ENCODE data around the gene MMP24.
"Not testable (repeated sequence)": the region's sequence is repeated elsewhere in the genome, so short reads cannot be mapped to it uniquely, and the experiment has no call there.

DNA sequence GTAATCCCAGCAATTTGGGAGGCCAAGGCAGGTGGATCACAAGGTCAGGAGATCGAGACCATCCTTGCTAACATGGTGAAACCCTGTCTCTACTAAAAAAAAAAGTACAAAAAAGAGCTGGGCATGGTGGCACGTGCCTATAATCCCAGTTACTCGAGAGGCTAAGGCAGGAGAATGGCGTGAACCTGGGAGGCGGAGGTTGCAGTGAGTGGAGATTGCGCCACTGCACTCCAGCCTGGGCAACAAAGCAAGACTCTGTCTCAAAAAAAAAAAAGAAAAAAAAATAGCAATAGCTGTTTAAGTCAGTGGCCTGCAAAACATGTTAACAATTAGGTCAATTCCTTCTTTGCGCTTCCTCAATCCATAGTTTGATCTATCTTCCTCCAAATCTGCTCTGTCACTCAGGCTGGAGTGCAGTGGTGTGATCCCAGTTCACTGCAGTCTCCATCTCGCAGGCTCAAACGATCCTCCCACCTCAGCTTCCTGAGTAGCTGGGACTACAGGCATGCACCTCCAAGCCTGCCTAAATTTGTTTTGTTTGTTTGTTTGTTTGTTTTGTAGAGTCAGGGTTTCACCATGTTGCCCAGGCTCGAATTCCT is 39.7 kb upstream of the MMP24 start:
- TF ChIP-seq EZH2 (IDR thresholded peaks at IDR 0.05; ENCODE audit: insufficient read depth, poor library complexity, severe bottlenecking); EZH2phosphoT487 (IDR thresholded peaks at IDR 0.05; ENCODE audit: insufficient read depth, low read depth): not testable (repeated sequence)
